MCF 10A (cell line): ENCODE results near the gene PRR15. TPM values are rescaled to one million over a fixed set of nuclear protein-coding genes. Genes with fewer than 3 reads are reported as not detected.

Experiments used
- BruUV-seq: library from RNA; stranded (reverse); fragments of 400-500 nt; replicated peaks from 2 replicates; lab custom pipeline; 2021; lab: Mats Ljungman, UMichigan
- CTCF ChIA-PET: fragments of 300-600 bp; sonication (Branson Sonifier 250); formaldehyde crosslinking; extraction: SDS; loops from one replicate; lab custom pipeline; 2021; ENCODE audit warnings: antibody characterized with exemption, inconsistent platforms; lab: Yijun Ruan, JAX
- POLR2A ChIA-PET: fragments of 300-600, 350-650 bp; sonication (Branson Sonifier 250); formaldehyde crosslinking; extraction: SDS; loops from one replicate; lab custom pipeline; 2020; ENCODE audit warnings: antibody characterized with exemption, inconsistent platforms; lab: Yijun Ruan, JAX
- DNase-seq: peaks from one replicate; pipeline ENCODE4 v3.0.0-alpha.2; 2018; ENCODE audit not compliant: unreplicated experiment
- H3K27ac Mint-ChIP-seq: one replicate; pipeline ENCODE4 v1.8.0; 2022; ENCODE audit warnings: mild to moderate bottlenecking, low read depth, mixed read lengths; ENCODE audit not compliant: unreplicated experiment
- H3K27me3 Mint-ChIP-seq: one replicate; pipeline ENCODE4 v1.8.0; 2022; ENCODE audit warnings: mixed read lengths; ENCODE audit not compliant: insufficient read depth, unreplicated experiment
- H3K36me3 Mint-ChIP-seq: one replicate; pipeline ENCODE4 v1.8.0; 2022; ENCODE audit warnings: mild to moderate bottlenecking, moderate library complexity, mixed read lengths; ENCODE audit not compliant: insufficient read depth, unreplicated experiment
- H3K4me1 Mint-ChIP-seq: one replicate; pipeline ENCODE4 v1.8.0; 2022; ENCODE audit warnings: mixed read lengths; ENCODE audit not compliant: insufficient read depth, unreplicated experiment
- H3K4me3 Mint-ChIP-seq: one replicate; pipeline ENCODE4 v1.8.0; 2022; ENCODE audit warnings: mild to moderate bottlenecking, moderate library complexity, mixed read lengths; ENCODE audit not compliant: unreplicated experiment
- H3K9me3 Mint-ChIP-seq: one replicate; pipeline ENCODE4 v1.8.0; 2022; ENCODE audit warnings: mixed read lengths; ENCODE audit not compliant: unreplicated experiment
- intact Hi-C: fragments of 100-400 bp; cut with micrococcal nuclease; formaldehyde crosslinking; loops from 2 replicates; pipeline ENCODE4 v1.14.1; 2022
- total RNA-seq: library from RNA; stranded (reverse); gene quantifications from 2 replicates; pipeline ENCODE4 v1.2.3, GENCODE V29; 2022
- TF ChIP-seq, protein P1 (sequence below): fragments of 200-600 bp; IDR thresholded peaks from one replicate; pipeline ENCODE4 v1.8.0; 2022; ENCODE audit warnings: antibody characterized with exemption, mild to moderate bottlenecking; ENCODE audit not compliant: unreplicated experiment

PRR15 gene
- total RNA-seq, 1 experiment from 2014 or later, result 8.0 TPM

DNA sequence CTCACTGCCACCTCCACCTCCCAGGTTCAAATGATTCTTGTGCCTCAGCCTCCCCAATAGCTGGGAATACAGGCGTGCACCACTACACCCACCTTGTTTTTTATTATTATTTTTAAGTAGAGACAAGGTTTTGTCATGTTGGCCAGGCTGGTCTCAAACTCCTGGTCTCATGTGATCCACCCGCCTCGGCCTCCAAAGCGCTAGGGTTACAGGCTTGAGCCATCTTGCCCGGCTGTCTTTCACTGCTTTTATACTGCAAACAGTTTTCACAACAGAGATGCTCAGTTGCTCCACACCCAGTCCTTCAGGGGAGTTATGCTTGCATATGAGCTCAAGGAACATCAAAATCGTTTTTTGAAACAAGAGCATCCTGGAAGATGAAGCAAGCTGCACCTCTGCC lies 1.3 kb upstream of the PRR15 start:
- TF ChIP-seq, protein P1, sequence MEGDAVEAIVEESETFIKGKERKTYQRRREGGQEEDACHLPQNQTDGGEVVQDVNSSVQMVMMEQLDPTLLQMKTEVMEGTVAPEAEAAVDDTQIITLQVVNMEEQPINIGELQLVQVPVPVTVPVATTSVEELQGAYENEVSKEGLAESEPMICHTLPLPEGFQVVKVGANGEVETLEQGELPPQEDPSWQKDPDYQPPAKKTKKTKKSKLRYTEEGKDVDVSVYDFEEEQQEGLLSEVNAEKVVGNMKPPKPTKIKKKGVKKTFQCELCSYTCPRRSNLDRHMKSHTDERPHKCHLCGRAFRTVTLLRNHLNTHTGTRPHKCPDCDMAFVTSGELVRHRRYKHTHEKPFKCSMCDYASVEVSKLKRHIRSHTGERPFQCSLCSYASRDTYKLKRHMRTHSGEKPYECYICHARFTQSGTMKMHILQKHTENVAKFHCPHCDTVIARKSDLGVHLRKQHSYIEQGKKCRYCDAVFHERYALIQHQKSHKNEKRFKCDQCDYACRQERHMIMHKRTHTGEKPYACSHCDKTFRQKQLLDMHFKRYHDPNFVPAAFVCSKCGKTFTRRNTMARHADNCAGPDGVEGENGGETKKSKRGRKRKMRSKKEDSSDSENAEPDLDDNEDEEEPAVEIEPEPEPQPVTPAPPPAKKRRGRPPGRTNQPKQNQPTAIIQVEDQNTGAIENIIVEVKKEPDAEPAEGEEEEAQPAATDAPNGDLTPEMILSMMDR, result no peak
- Mint-ChIP-seq H3K4me1 (peaks cover 13% of the 10 kb centered on the region), H3K4me3 (peak overlapping the region; percentile 98), H3K27ac (no peak overlapping the region), H3K9me3 (no peaks in the 10 kb centered on the region), H3K27me3 (no peaks in the 10 kb centered on the region), H3K36me3 (peaks cover 9% of the 10 kb centered on the region)
- POLR2A ChIA-PET, result interaction anchor here (0.9 to 3.9 kb wide), 6 partner anchors 9 to 148 kb away, joined by 4 to 58 read pairs (median 6); no protein-coding TSS in a partner anchor
- no TSS peak for BruUV-seq
- CTCF ChIA-PET, result interaction anchor here (0.7 to 1.5 kb wide), 7 partner anchors 10 to 709 kb away, joined by 3 to 4 read pairs (median 3); no protein-coding TSS in a partner anchor
- no peak for DNase-seq
- intact Hi-C loops, result loop anchor here (2.0 to 5.0 kb wide), 3 partner anchors 60 to 640 kb away; no protein-coding TSS in a partner anchor

DNA sequence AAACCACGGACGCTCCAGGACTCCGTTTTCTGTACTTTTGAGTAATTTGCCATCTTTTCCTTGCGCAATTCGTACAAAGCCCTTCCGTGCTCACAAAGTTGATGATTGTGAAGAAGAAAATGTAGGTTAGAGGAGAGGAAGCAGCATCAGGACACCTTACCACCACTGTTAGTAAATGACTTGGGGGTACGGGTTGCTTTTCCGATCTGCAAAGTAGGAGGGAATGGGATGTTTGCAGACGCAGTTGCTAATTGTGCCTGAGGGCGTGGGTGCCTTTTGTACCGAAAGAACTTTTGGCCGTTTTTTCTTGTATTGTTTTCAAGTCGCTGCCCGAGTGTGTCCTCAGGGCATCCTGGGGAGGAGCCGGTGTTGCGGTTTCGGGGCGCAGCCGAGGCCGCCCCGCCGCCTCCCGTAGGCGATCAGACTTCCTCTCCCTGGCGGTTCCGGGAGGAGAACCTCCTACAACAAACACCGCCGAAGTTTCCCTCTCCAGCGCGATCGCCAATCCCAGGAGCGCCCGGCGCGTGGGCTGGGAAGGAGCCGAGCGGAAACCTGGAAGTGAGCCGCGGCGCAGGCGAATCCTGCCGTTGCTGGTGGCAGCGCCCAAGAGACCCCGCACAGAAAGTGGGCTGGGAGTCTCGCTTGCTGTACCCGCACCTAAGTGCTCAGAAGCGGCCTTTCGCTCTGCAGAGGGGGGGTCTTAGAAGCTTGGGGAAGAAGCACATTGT lies 1.0 kb downstream of the PRR15 start:
- BruUV-seq, result no TSS peak
- ChIA-PET POLR2A (interaction anchor here (0.6 to 3.9 kb wide), 9 partner anchors 11 to 1506 kb away, joined by 3 to 58 read pairs (median 4); partner anchors contain the start of gene PLEKHA8), CTCF (interaction anchor here (0.8 to 0.9 kb wide), 4 partner anchors 52 to 531 kb away, joined by 3 to 5 read pairs (median 4); no protein-coding TSS in a partner anchor)
- Mint-ChIP-seq H3K4me1 (peaks cover 19% of the 10 kb centered on the region), H3K36me3 (peaks cover 14% of the 10 kb centered on the region), H3K9me3 (no peaks in the 10 kb centered on the region), H3K27me3 (no peaks in the 10 kb centered on the region), H3K27ac (peak overlapping the region; percentile 94), H3K4me3 (peak overlapping the region; percentile 98)
- peak; percentile 90 for DNase-seq
- TF ChIP-seq, protein P1, result no peak
- intact Hi-C loops, result loop anchor here (1.0 to 5.0 kb wide), 3 partner anchors 45 to 642 kb away; no protein-coding TSS in a partner anchor

- Mint-ChIP-seq H3K4me1 (peaks cover 24% of the 10 kb centered on the region), H3K9me3 (no peaks in the 10 kb centered on the region), H3K36me3 (peaks cover 14% of the 10 kb centered on the region), H3K4me3 (peak overlapping the region; percentile 98), H3K27me3 (no peaks in the 10 kb centered on the region), H3K27ac (peak overlapping the region; percentile 94)
- intact Hi-C loops, result no loop called here
- DNase-seq, result no peak
- ChIA-PET CTCF (interaction anchor here (0.8 kb wide), 1 partner anchor 52 kb away, joined by 3 read pairs; no protein-coding TSS in a partner anchor), POLR2A (interaction anchor here (0.7 to 3.9 kb wide), 5 partner anchors 26 to 151 kb away, joined by 3 to 58 read pairs (median 4); no protein-coding TSS in a partner anchor)
- BruUV-seq, result no TSS peak
- TF ChIP-seq, protein P1, result no peak
Observed at GRCh38 chr7:29565224-29565630, 1.6 kb downstream of the PRR15 start.

DNA sequence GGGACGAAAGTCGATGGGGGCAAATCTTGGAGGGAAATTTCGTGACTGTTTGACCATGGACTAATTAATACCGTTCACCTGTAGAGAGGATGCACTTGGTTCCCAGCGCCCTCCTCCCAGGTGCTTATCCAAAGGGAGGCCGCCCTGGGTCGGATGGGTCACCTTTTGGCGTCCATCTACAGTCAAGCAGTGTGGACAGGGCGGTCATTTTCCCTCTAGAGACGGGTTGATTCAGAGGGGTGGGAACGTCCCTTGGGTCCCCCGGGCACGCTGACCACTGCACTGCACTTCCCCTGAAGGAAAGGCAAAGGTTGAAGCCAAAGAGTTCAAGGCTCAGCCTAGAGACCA lies 2.0 kb downstream of the PRR15 start:
- POLR2A ChIA-PET, result interaction anchor here (0.7 to 3.9 kb wide), 5 partner anchors 26 to 152 kb away, joined by 3 to 58 read pairs (median 4); no protein-coding TSS in a partner anchor
- no TSS peak for BruUV-seq
- no peak for DNase-seq
- no peaks in the 10 kb centered on the region for H3K27me3 Mint-ChIP-seq
- peak overlapping the region; percentile 94 for H3K27ac Mint-ChIP-seq
- TF ChIP-seq, protein P1, result no peak
- H3K9me3 Mint-ChIP-seq, result no peaks in the 10 kb centered on the region
- CTCF ChIA-PET, result interaction anchor here (0.6 to 0.8 kb wide), 2 partner anchors 47 to 51 kb away, joined by 3 read pairs; no protein-coding TSS in a partner anchor
- peak overlapping the region; percentile 98 for H3K4me3 Mint-ChIP-seq
- H3K36me3 Mint-ChIP-seq, result peaks cover 14% of the 10 kb centered on the region
- peaks cover 24% of the 10 kb centered on the region for H3K4me1 Mint-ChIP-seq
- intact Hi-C loops, result no loop called here
